H1 (cell line): ENCODE data around the gene IMP3. TPM values are rescaled to one million over a fixed set of nuclear protein-coding genes. Genes with fewer than 3 reads are reported as not detected.

ENCODE experiments used
- FOSL1 ChIP-seq: IDR thresholded peaks from 2 replicates; pipeline ENCODE4 v1.6.1; 2011; ENCODE audit warnings: mild to moderate bottlenecking, low read depth, low read length, moderate library complexity; ENCODE audit not compliant: insufficient read depth
- HDAC6 ChIP-seq: IDR thresholded peaks from one replicate; pipeline ENCODE4 v1.7.1; 2012; ENCODE audit warnings: low read depth, mild to moderate bottlenecking, inconsistent platforms, low read length, moderate library complexity
- RAD21 ChIP-seq, 2 experiments: IDR thresholded peaks in 1 of 2; conservative IDR thresholded peaks in 1 of 2; 2 replicates each; pipeline ENCODE4 v1.6.1; 2011; ENCODE audit warnings: low read depth in 2 of 2, low read length in 2 of 2, improper control_type of control experiment in 1 of 2, inconsistent platforms in 1 of 2, mild to moderate bottlenecking in 1 of 2, moderate library complexity in 1 of 2
- SIRT6 ChIP-seq: IDR thresholded peaks from one replicate; pipeline ENCODE4 v1.7.1; 2012; ENCODE audit warnings: low read length, inconsistent platforms
- TAF7 ChIP-seq: optimal IDR thresholded peaks from 2 replicates; pipeline ENCODE3; 2011; ENCODE audit warnings: low read depth, mild to moderate bottlenecking, inconsistent platforms, low read length, moderate library complexity, borderline replicate concordance
- TBP ChIP-seq: IDR thresholded peaks from 2 replicates; pipeline ENCODE4 v1.6.1; 2011; ENCODE audit warnings: low read depth, low read length, improper control_type of control experiment
- polyA plus RNA-seq, 7 experiments: library from polyadenylated mRNA; depleted of rRNA in 3 of 7; stranded (reverse) in 5 of 7; unstranded in 2 of 7; fragments of >200 nt in 5 of 7; fragments of 200-250 nt in 2 of 7; gene quantifications; 1 replicate in 5 of 7; 2 replicates in 1 of 7; 4 replicates in 1 of 7; pipeline versions ENCODE4 v1.2.1 to v1.2.3, GENCODE V29; 2011 to 2013; ENCODE audit warnings: missing spikeins in 2 of 7, mixed read lengths in 2 of 7
- total RNA-seq: library from RNA; stranded (reverse); fragmentation: NEBNext Ultra II Directional; extraction: Animal tissue kit (Norgen Biotek cat#: 25700); gene quantifications from 2 replicates; pipeline ENCODE4 v1.2.1, GENCODE V29; 2021

IMP3 gene
- total and polyA plus RNA-seq, 2 of the 8 experiments (the other 6 are each of a cell fraction or from before 2014, with no cell fraction given) = 114 to 273 TPM

DNA sequence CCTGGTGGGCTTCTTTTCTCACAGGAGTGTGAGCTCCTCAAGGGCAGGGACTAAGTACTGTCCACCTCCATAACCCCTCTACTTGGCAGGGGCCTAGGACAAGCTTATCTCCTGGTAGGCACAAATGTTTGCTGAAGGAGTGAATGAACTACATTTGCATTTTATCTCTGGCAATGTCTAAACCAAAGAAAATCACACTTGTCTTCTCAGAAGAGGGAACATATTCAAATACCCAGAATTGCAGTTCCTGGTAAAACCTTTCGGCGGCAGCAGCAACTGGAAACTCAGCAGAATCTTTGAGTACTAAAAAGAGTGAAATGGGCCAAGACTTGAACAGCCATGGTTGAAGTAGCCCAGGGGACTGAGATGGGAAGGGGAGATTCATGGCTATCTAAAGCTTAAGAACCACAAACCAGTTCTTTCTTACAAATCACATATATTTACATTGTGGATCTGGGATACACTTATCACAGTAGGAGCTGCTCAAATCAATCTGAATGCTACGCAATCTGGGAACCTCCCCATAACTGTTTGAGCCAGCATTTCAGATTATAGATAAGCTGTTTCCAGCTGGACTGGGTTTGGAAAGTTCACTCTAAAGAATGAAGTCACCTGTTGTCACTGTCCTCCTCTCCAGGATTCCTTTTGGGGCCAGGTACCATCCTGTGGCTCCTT lies 42.2 kb downstream of the IMP3 start (continued):
- TF ChIP-seq HDAC6 (no peak), TBP (no peak), TAF7 (no peak), RAD21 (IDR thresholded peaks at IDR 0.05 in 1 of 2, conservative IDR thresholded peaks at IDR 0.05 in 1 of 2; ENCODE audit: low read depth in 2 of 2, low read length in 2 of 2) (peak; percentile 42 to 56), SIRT6 (no peak), FOSL1 (no peak)
